Pancreas (tissue), 10 donors: ENCODE measurements around the gene CCDC51. TPM values are rescaled to one million over a fixed set of nuclear protein-coding genes. Genes with fewer than 3 reads are reported as not detected.
"Not testable (repeated sequence)": the region's sequence is repeated elsewhere in the genome, so short reads cannot be mapped to it uniquely, and the experiment has no call there.

Source experiments
- ATAC-seq, 4 donors: fragments of 200-7000 bp; cut with Tn5 transposase; one replicate each; pipeline versions ENCODE4 v1.8.0 to v1.9.1; 2020; ENCODE audit warnings: mild to moderate bottlenecking in 4 of 4, moderate library complexity in 4 of 4
- DNase-seq, 6 donors: peaks; one replicate each; pipeline ENCODE4 v3.0.0-alpha.2; 2020
- FAIRE-seq: peaks from 2 replicates; lab custom pipeline; 2012; peaks lifted over from hg19 to GRCh38; lab: Jason Lieb, UNC
- H3K27ac ChIP-seq, 4 donors: fragments of 200-600 bp; sonication (generic); 1 replicate in 3 of 4; 2 replicates in 1 of 4; pipeline versions ENCODE4 v1.5.0 to v1.8.0; 2020
- H3K27me3 ChIP-seq, 4 donors: fragments of 200-600 bp; one replicate each; pipeline ENCODE4 v1.8.0; 2021
- H3K36me3 ChIP-seq, 3 donors: fragments of 200-600 bp; sonication (generic) in 1 of 3; one replicate each; pipeline versions ENCODE4 v1.5.0 to v1.8.0; 2020 to 2021
- H3K4me1 ChIP-seq, 3 donors: fragments of 200-600 bp; one replicate each; pipeline ENCODE4 v1.8.0; 2021
- H3K4me3 ChIP-seq, 4 donors: fragments of 200-600 bp; sonication (generic) in 2 of 4; one replicate each; pipeline versions ENCODE4 v1.5.0 to v1.8.0; 2020 to 2021
- H3K9me3 ChIP-seq, 4 donors: fragments of 200-600 bp; one replicate each; pipeline ENCODE4 v1.8.0; 2021
- CTCF ChIP-seq, 4 donors: fragments of 200-600 bp; sonication (generic) in 3 of 4; IDR thresholded peaks; one replicate each; pipeline versions ENCODE4 v1.5.0 to v1.8.0; 2021; ENCODE audit warnings: antibody characterized with exemption in 4 of 4
- WGBS, 2 donors: extraction: QIAGEN DNeasy Blood & Tissue Kit; methylation state at CpG; one replicate each; pipeline ENCODE4 v1.1.7; 2013; 5-methylcytosine and 5-hydroxymethylcytosine counted together
- intact Hi-C, 3 donors: fragments of 100-400 bp; cut with DNase I; formaldehyde crosslinking; loops; one replicate each; pipeline versions ENCODE4 v1.11.1 to v1.14.2; 2022
- polyA plus RNA-seq, 2 donors: library from polyadenylated mRNA; stranded (reverse); fragments of 200-250 nt; gene quantifications; one replicate each; pipeline ENCODE4 v1.2.3, GENCODE V29; 2013
- total RNA-seq, 6 donors: library from RNA; stranded (reverse); fragmentation: NEBNext Ultra II Directional in 4 of 6; extraction: Animal tissue kit (Norgen Biotek cat#: 25700) in 4 of 6; gene quantifications; one replicate each; pipeline versions ENCODE4 v1.2.1 to v1.2.4, GENCODE V29; 2021 to 2023
- donor health status: healthy with polysubstance abuse.
- donor health status: DM: no; HTN: no; CAD: no; lungs with moderate emphysema.
- donor health status: DM: no; HTN: no; CAD: no.
- donor health status: control.
- donor health status: control.
- donor health status: Bipolar disorder and iron deficiency.
- donor health status: DM: yes; HTN: yes; CAD: no.
- donor health status: DM: no; HTN: no; CAD: no.
- donor health status: DM: no; HTN: no; CAD: no.
- donor health status: DM: yes; HTN: yes; CAD: no.

Gene CCDC51
- total and polyA plus RNA-seq, 8 donors, result 1.6 to 5.8 (median 3.3) TPM

- H3K4me3 ChIP-seq, result no peak overlapping the region
- H3K4me1 ChIP-seq, result peaks cover 22 to 29% (median 23%) of the 10 kb centered on the region in 3 donors
- 74 to 80% methylated on average over 9 of the region's 9 CpGs for WGBS, 2 donors
- H3K9me3 ChIP-seq, result no peaks in the 10 kb centered on the region
- no peaks in the 10 kb centered on the region for H3K27me3 ChIP-seq
- DNase-seq, result no peak
- H3K36me3 ChIP-seq, result peaks cover 0 to 22% (median 7%) of the 10 kb centered on the region in 3 donors
- no peak for TF ChIP-seq CTCF (IDR thresholded peaks at IDR 0.05)
- no peak overlapping the region for H3K27ac ChIP-seq
- intact Hi-C loops, result loop anchor here in 1 of 3 donors (5.0 kb wide), 1 partner anchor 84 kb away; no protein-coding TSS in a partner anchor
- no peak for ATAC-seq
- no peak for FAIRE-seq
Observed at GRCh38 chr3:48463703-48464102, 23.8 kb upstream of the CCDC51 start.

- ATAC-seq, result not testable (repeated sequence)
Observed at GRCh38 chr3:48461767-48462166, 21.8 kb upstream of the CCDC51 start.

DNA sequence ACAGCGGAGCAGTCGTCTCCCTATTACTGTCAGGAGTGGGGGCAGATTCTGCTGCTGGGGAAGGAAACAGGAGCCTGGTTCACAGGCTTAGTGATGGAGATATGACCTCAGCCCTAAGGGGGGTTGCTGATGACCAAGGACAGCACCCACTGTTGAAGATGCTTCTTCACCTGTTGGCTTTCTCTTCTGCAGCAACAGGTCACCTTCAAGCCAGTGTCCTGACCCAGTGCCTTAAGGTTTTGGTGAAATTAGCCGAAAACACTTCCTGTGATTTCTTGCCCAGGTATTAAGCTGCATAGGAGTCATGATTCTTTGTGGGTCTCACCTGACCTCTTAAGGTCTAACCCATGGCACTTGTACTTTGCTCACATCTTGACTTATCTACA is 20.6 kb upstream of the CCDC51 start:
- Histone ChIP-seq H3K4me3 (no peak overlapping the region), H3K36me3 (peaks cover 0 to 32% (median 13%) of the 10 kb centered on the region in 3 donors), H3K27me3 (no peaks in the 10 kb centered on the region), H3K27ac (no peak overlapping the region), H3K9me3 (no peaks in the 10 kb centered on the region), H3K4me1 (peaks cover 0 to 7% (median 0%) of the 10 kb centered on the region in 3 donors)
- intact Hi-C loops, result loop anchor here in 1 of 3 donors (5.0 kb wide), 1 partner anchor 87 kb away; no protein-coding TSS in a partner anchor
- ATAC-seq (no peak), FAIRE-seq (no peak), DNase-seq (no peak)
- no peak for TF ChIP-seq CTCF (IDR thresholded peaks at IDR 0.05)
- 92 to 95% methylated on average over 3 of the region's 3 CpGs for WGBS, 2 donors

More at GRCh38 chr3:48461767-48462166, 21.8 kb upstream of the CCDC51 start:
- not testable (repeated sequence) for H3K9me3 ChIP-seq, H3K4me1 ChIP-seq, H3K27me3 ChIP-seq, FAIRE-seq, H3K4me3 ChIP-seq, DNase-seq, H3K27ac ChIP-seq
- intact Hi-C loops, result loop anchor here in 1 of 3 donors (5.0 kb wide), 1 partner anchor 86 kb away; no protein-coding TSS in a partner anchor
- WGBS, 2 donors, result 78 to 82% methylated on average over 7 of the region's 7 CpGs
- peaks cover 0 to 32% (median 13%) of the 10 kb centered on the region in 3 donors for H3K36me3 ChIP-seq

- WGBS, 2 donors, result 81 to 84% methylated on average over 7 of the region's 7 CpGs
- ATAC-seq, result no peak
Observed at GRCh38 chr3:48459773-48460516, 20.0 kb upstream of the CCDC51 start.

GRCh38 chr3:48459331-48459730 is 19.4 kb upstream of the CCDC51 start:
- H3K36me3 ChIP-seq, result peaks cover 0 to 34% (median 13%) of the 10 kb centered on the region in 3 donors
- 93 to 95% methylated on average over 3 of the region's 3 CpGs for WGBS, 2 donors
- no peak for FAIRE-seq

More at GRCh38 chr3:48459773-48460516, 20.0 kb upstream of the CCDC51 start:
- intact Hi-C loops, result loop anchor here in 1 of 3 donors (5.0 kb wide), 1 partner anchor 87 kb away; no protein-coding TSS in a partner anchor
- H3K27me3 ChIP-seq, result no peaks in the 10 kb centered on the region
- no peak overlapping the region for H3K27ac ChIP-seq
- peaks cover 0 to 32% (median 13%) of the 10 kb centered on the region in 3 donors for H3K36me3 ChIP-seq
- no peak overlapping the region for H3K4me3 ChIP-seq
- DNase-seq, result no peak
- no peaks in the 10 kb centered on the region for H3K9me3 ChIP-seq
- peaks cover 0 to 3% (median 0%) of the 10 kb centered on the region in 3 donors for H3K4me1 ChIP-seq
- no peak for FAIRE-seq
- no peak for TF ChIP-seq CTCF (IDR thresholded peaks at IDR 0.05)

More at GRCh38 chr3:48459331-48459730, 19.4 kb upstream of the CCDC51 start:
- no peak for ATAC-seq
- DNase-seq, result no peak
- Histone ChIP-seq H3K4me1 (no peaks in the 10 kb centered on the region), H3K27ac (no peak overlapping the region), H3K4me3 (no peak overlapping the region), H3K27me3 (no peaks in the 10 kb centered on the region), H3K9me3 (no peaks in the 10 kb centered on the region)
- intact Hi-C loops, result no loop called here
- TF ChIP-seq CTCF (IDR thresholded peaks at IDR 0.05), result no peak
